GM23248 (cell line): ENCODE measurements around the gene MYT1.

Experiments
- EZH2 ChIP-seq: fragments of 200-600 bp; sonication (generic); IDR thresholded peaks from 2 replicates; pipeline ENCODE4 v1.6.1; 2018; ENCODE audit warnings: antibody characterized with exemption, mild to moderate bottlenecking; ENCODE audit not compliant: insufficient read depth, poor library complexity, severe bottlenecking
- EZH2phosphoT487 ChIP-seq: fragments of 200-600 bp; sonication (generic); IDR thresholded peaks from 2 replicates; pipeline ENCODE4 v1.6.1; 2018; ENCODE audit warnings: antibody characterized with exemption, moderate library complexity, mild to moderate bottlenecking, low read depth; ENCODE audit not compliant: insufficient read depth

DNA sequence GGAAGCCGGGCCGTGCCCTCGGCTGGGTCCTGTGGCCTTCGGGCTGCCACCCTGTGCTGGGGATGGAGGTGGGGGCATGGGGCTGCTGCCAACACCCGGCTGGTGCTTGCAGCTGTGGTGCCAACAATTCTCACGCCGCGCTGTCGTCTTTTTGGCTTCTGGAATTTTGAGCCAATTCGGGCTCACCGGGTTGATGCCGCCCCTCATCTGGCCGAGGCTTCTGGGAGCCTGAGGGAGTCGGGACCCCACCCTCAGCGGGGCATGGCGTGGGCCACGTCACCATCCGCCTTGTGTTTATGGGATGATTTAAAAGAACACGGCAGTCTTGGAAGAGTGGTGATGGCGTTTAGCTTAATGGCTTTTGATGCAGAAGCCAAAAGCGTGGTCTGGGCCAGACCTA, 48.2 kb upstream of the MYT1 start:
- no peak for TF ChIP-seq EZH2
- TF ChIP-seq EZH2phosphoT487: no peak
